WTC11 (cell line): Measurements from ENCODE around the gene ARL8A.
"Not testable (repeated sequence)": the region's sequence is repeated elsewhere in the genome, so short reads cannot be mapped to it uniquely, and the experiment has no call there.

Source experiments
- AFF4 ChIP-seq: sonication (generic); formaldehyde crosslinking; IDR thresholded peaks from 2 replicates; pipeline ENCODE4 v1.8.1; 2023; ENCODE audit warnings: mild to moderate bottlenecking, missing genetic modification reagents, borderline replicate concordance
- CBFB ChIP-seq: sonication (generic); formaldehyde crosslinking; IDR thresholded peaks from 2 replicates; pipeline ENCODE4 v1.8.1; 2022; ENCODE audit warnings: mild to moderate bottlenecking, low read depth, missing genetic modification reagents
- CREM ChIP-seq: sonication (generic); formaldehyde crosslinking; IDR thresholded peaks from 2 replicates; pipeline ENCODE4 v1.8.1; 2022; ENCODE audit warnings: mild to moderate bottlenecking, missing genetic modification reagents, moderate library complexity
- CTCF ChIP-seq: fragments of 200-600 bp; IDR thresholded peaks from 2 replicates; pipeline ENCODE4 v1.8.0; 2022; ENCODE audit warnings: antibody characterized with exemption
- E2F4 ChIP-seq: sonication (generic); formaldehyde crosslinking; IDR thresholded peaks from 2 replicates; pipeline ENCODE4 v1.8.1; 2022; ENCODE audit warnings: low read depth, mild to moderate bottlenecking, moderate library complexity, missing genetic modification reagents, borderline replicate concordance
- GABPB1 ChIP-seq: sonication (generic); formaldehyde crosslinking; IDR thresholded peaks from 2 replicates; pipeline ENCODE4 v1.8.1; 2023; ENCODE audit warnings: mild to moderate bottlenecking, missing genetic modification reagents
- JUN ChIP-seq: sonication (generic); formaldehyde crosslinking; IDR thresholded peaks from 2 replicates; pipeline ENCODE4 v1.8.0; 2023; ENCODE audit warnings: mild to moderate bottlenecking, missing genetic modification reagents
- MXD4 ChIP-seq: fragments of 250-450 bp; sonication (Bioruptor Pico); IDR thresholded peaks from 2 replicates; pipeline ENCODE4 v1.8.0; 2021; ENCODE audit warnings: mild to moderate bottlenecking, moderate library complexity, borderline replicate concordance
- NFYB ChIP-seq: sonication (generic); formaldehyde crosslinking; conservative IDR thresholded peaks from 2 replicates; pipeline ENCODE4 v1.8.0; 2022; ENCODE audit warnings: low read depth, missing genetic modification reagents
- TF ChIP-seq, protein P1 (sequence below): sonication (generic); formaldehyde crosslinking; IDR thresholded peaks from 2 replicates; pipeline ENCODE4 v1.8.1; 2023; ENCODE audit warnings: mild to moderate bottlenecking, missing genetic modification reagents, moderate library complexity
- TF ChIP-seq, protein P2 (sequence below): fragments of 250-450 bp; sonication (Bioruptor Pico); IDR thresholded peaks from 2 replicates; pipeline ENCODE4 v1.8.0; 2021; ENCODE audit warnings: mild to moderate bottlenecking

DNA sequence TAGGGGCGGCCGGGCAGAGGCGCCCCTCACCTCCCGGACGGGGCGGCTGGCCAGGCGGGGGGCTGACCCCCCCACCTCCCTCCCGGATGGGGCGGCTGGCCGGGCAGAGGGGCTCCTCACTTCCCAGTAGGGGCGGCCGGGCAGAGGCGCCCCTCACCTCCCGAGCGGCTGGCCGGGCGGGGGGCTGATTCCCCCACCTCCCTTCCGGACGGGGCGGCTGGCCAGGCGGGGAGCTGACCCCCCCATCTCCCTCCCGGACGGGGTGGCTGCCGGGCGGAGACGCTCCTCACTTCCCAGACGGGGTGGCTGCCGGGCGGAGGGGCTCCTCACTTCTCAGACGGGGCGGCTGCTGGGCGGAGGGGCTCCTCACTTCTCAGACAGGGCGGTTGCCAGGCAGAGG, 46.9 kb upstream of the ARL8A start:
- TF ChIP-seq JUN (CRISPR knock-in tag); CTCF; E2F4; CBFB (CRISPR knock-in tag); NFYB (CRISPR knock-in tag); GABPB1 (CRISPR knock-in tag); CREM (CRISPR knock-in tag); MXD4 (CRISPR knock-in tag); AFF4 (CRISPR knock-in tag): not testable (repeated sequence)
- TF ChIP-seq, protein P1, sequence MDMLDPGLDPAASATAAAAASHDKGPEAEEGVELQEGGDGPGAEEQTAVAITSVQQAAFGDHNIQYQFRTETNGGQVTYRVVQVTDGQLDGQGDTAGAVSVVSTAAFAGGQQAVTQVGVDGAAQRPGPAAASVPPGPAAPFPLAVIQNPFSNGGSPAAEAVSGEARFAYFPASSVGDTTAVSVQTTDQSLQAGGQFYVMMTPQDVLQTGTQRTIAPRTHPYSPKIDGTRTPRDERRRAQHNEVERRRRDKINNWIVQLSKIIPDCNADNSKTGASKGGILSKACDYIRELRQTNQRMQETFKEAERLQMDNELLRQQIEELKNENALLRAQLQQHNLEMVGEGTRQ = not testable (repeated sequence)
- TF ChIP-seq, protein P2, sequence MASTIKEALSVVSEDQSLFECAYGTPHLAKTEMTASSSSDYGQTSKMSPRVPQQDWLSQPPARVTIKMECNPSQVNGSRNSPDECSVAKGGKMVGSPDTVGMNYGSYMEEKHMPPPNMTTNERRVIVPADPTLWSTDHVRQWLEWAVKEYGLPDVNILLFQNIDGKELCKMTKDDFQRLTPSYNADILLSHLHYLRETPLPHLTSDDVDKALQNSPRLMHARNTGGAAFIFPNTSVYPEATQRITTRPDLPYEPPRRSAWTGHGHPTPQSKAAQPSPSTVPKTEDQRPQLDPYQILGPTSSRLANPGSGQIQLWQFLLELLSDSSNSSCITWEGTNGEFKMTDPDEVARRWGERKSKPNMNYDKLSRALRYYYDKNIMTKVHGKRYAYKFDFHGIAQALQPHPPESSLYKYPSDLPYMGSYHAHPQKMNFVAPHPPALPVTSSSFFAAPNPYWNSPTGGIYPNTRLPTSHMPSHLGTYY (CRISPR knock-in tag) = not testable (repeated sequence)
